Esophagus (tissue), 2 donors: Measurements from ENCODE around the gene TRAF6. TPM values are rescaled to one million over a fixed set of nuclear protein-coding genes. Genes with fewer than 3 reads are reported as not detected.
"Not testable (repeated sequence)": the region's sequence is repeated elsewhere in the genome, so short reads cannot be mapped to it uniquely, and the experiment has no call there.

ENCODE experiments used
- H3K27ac ChIP-seq, 2 donors: one replicate each; pipeline ENCODE4 v1.5.1; 2013; ENCODE audit warnings: low read depth in 2 of 2, mild to moderate bottlenecking in 2 of 2, inconsistent platforms in 1 of 2, low read length in 1 of 2, moderate library complexity in 1 of 2
- H3K27me3 ChIP-seq, 2 donors: one replicate each; pipeline ENCODE4 v1.6.1; 2013; ENCODE audit warnings: low read length in 2 of 2, control low read depth in 1 of 2, mild to moderate bottlenecking in 1 of 2; ENCODE audit not compliant: insufficient read depth in 2 of 2, control insufficient read depth in 1 of 2
- H3K36me3 ChIP-seq, 2 donors: one replicate each; pipeline ENCODE4 v1.6.1; 2013; ENCODE audit warnings: low read length in 1 of 2; ENCODE audit not compliant: control insufficient read depth in 2 of 2, insufficient read depth in 2 of 2
- H3K4me1 ChIP-seq, 2 donors: one replicate each; pipeline ENCODE4 v1.6.1; 2013; ENCODE audit warnings: low read length in 1 of 2; ENCODE audit not compliant: control insufficient read depth in 2 of 2, insufficient read depth in 2 of 2
- H3K4me3 ChIP-seq, 2 donors: one replicate each; pipeline ENCODE4 v1.5.1; 2013; ENCODE audit warnings: low read length in 2 of 2, mild to moderate bottlenecking in 2 of 2, low read depth in 1 of 2, moderate library complexity in 1 of 2
- H3K9me3 ChIP-seq, 2 donors: one replicate each; pipeline ENCODE4 v1.6.1; 2013; ENCODE audit warnings: mild to moderate bottlenecking in 2 of 2, low read depth in 1 of 2, low read length in 1 of 2, moderate library complexity in 1 of 2; ENCODE audit not compliant: control insufficient read depth in 2 of 2, insufficient read depth in 1 of 2
- WGBS, 2 donors: extraction: QIAGEN DNeasy Blood & Tissue Kit; methylation state at CpG; one replicate each; pipeline ENCODE4 v1.1.7; 2013; 5-methylcytosine and 5-hydroxymethylcytosine counted together
- polyA plus RNA-seq, 2 donors: library from polyadenylated mRNA; stranded (reverse); fragments of 200-250 nt; gene quantifications; one replicate each; pipeline ENCODE4 v1.2.3, GENCODE V29; 2013
- donor health status: healthy with polysubstance abuse.
- donor health status: Bipolar disorder and iron deficiency.

TRAF6 gene
- polyA plus RNA-seq, 2 donors = 1.9 to 3.7 TPM

DNA sequence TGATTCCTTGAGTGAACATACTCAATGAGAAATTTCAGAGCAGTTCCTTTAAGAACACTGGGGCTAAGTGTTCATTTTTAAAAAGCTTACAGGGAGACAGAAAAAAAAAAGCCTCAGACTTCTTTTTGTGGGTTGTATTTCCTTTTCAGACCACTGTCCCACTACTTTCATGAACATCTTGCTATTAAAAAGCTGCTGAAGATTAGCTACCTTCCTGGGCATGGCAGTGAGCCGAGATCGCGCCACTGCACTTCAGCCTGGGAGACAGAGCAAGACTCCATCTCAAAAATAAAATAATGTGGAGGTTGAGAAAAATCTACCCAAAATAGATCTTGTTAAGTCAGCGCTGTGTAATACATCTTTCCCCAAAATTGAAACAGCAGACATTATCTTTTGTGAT is 10.8 kb downstream of the TRAF6 start:
- H3K4me3 ChIP-seq = no peak overlapping the region
- no peaks in the 10 kb centered on the region for H3K4me1 ChIP-seq
- no peaks in the 10 kb centered on the region for H3K27me3 ChIP-seq
- peaks cover 0 to 6% of the 10 kb centered on the region in 2 donors for H3K36me3 ChIP-seq
- 87 to 92% methylated on average over 4 of the region's 4 CpGs for WGBS, 2 donors
- H3K27ac ChIP-seq = no peak overlapping the region
- H3K9me3 ChIP-seq = no peaks in the 10 kb centered on the region

DNA sequence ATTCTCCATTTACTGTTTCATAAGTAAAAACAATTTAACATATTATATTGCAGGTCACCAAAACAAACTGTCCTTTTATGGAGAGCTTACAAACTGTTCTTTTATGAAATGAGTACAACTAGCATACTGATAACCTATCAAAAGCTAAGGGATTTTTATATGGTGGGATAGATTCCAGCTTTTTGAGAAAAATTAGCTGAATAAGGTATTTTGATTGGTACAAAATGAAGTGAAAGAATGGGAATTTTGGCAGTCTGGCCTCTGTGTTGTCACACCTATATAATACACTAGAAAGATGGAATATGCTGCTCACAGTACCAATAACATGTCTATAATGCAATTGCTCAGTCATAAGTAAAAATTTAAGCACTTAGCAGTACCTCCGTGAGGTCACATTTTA is 11.4 kb downstream of the TRAF6 start:
- no peak overlapping the region for H3K27ac ChIP-seq
- H3K27me3 ChIP-seq = no peaks in the 10 kb centered on the region
- peaks cover 0 to 6% of the 10 kb centered on the region in 2 donors for H3K36me3 ChIP-seq
- WGBS, 2 donors = 90 to 91% methylated on average over 1 of the region's 1 CpG
- H3K4me1 ChIP-seq = no peaks in the 10 kb centered on the region
- H3K4me3 ChIP-seq = no peak overlapping the region
- H3K9me3 ChIP-seq = no peaks in the 10 kb centered on the region

DNA sequence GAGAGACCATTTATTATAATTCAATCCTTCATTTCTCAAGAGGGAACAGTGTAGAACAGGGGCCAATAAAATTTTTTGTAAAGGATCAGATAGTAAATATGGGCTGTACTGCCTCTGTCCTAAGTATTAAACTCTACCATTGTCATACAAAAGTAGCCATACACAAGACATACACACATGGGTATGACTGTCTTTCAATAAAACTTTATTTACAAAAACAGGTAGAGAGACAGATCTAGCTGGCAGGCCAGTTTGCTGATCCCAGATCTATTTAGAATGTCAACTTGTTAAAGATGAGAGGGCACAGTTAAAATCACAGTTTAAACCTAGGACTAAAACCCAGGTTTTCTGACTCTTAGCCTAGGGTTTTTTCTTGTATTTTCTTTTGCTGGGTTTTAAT is 16.7 kb downstream of the TRAF6 start:
- Histone ChIP-seq H3K36me3 (peaks cover 3 to 6% of the 10 kb centered on the region in 2 donors), H3K9me3 (no peaks in the 10 kb centered on the region)

DNA sequence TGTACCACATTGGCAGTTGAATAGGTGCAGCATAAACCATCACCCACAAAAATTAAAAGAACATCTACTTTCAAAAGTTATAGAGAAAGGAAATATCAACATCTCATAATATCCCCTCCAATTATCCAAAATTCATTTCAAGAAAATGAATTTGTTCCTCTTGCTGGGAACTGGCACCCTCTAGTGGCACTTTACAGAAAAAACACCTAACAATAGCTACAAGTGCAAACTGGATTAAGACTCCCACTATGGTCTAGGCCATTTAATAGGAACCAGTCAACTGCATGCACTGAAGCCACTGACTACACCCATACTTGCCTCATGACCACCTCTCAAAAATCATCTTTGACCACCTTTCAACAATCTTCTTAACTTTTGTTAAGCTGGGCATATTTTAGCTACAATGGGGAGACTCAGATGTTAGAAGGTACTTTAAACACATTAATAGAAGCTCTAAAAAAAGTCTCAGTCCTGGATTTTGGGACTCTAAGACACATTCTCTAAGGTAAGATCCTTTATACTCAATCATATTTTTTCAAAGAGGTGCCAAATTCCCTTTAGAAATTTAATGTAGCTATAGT is 17.3 kb downstream of the TRAF6 start:
- H3K4me1 ChIP-seq = no peaks in the 10 kb centered on the region
- no peak overlapping the region for H3K27ac ChIP-seq
- H3K36me3 ChIP-seq = peaks cover 5 to 6% of the 10 kb centered on the region in 2 donors
- H3K27me3 ChIP-seq = no peaks in the 10 kb centered on the region
- H3K9me3 ChIP-seq = no peaks in the 10 kb centered on the region
- H3K4me3 ChIP-seq = no peak overlapping the region

More for the DNA sequence above, 16.7 kb downstream of the TRAF6 start:
- Histone ChIP-seq H3K27ac (no peak overlapping the region), H3K4me3 (no peak overlapping the region), H3K4me1 (no peaks in the 10 kb centered on the region), H3K27me3 (no peaks in the 10 kb centered on the region)

DNA sequence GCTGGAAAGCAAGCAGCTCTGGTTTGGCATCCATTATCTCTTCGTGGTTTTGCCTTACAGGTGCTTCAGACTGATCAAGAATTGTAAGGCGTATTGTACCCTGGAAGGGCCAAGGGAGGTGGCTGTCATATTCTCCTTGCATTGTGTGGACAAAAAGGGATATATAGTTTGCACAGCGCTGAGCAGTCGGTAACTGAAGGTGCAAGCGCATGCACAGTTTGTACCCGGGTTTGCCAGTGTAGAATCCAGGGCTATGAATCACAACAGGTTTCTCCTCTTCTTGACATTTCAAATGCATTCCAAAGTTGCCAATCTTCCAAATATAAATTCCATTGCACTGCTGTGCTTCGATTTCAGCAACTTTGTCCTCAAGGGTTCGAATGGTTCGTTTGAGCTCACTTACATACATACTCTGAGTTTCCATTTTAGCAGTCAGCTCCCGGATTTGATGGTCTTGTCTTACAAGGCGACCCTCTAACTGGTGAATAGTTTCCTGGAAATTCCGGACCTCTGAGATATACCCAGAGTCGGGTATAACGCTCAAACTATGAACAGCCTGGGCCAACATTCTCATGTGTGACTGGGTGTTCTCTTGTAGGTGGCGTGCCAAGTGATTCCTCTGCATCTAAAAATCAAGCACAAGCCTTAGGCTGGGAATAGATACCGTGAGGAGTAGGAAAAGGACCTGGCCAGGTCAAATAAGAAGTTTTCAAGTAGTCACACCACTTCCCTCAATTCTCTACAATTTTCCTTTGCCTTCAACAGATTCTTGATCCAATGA is 19.9 kb downstream of the TRAF6 start:
- H3K4me1 ChIP-seq = no peaks in the 10 kb centered on the region
- 89% methylated on average over 16 of the region's 16 CpGs for WGBS, 2 donors
- H3K27ac ChIP-seq = no peak overlapping the region
- H3K27me3 ChIP-seq = no peaks in the 10 kb centered on the region
- no peak overlapping the region for H3K4me3 ChIP-seq
- H3K36me3 ChIP-seq = peaks cover 7 to 12% of the 10 kb centered on the region in 2 donors
- no peaks in the 10 kb centered on the region for H3K9me3 ChIP-seq

DNA sequence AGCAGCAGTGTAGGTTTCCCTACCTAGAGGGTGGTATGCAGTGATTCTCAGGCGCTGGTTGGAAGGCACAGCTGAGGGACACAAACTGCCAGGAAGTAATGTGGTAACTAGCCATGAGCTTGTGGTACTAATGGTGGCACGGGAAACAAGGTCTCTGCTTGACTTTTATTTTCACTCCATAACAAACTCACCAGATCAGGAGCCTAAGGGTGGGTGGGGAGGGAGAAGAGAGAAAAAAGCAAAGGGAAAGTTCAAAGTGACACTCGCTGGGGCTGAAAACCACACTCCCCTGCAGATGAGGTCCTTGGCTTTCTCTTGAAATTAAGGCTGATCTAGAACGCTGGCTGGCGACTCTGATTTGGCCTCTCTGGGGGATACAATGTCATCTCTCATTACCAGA is 22.0 kb downstream of the TRAF6 start:
- peaks cover 7 to 14% of the 10 kb centered on the region in 2 donors for H3K36me3 ChIP-seq

DNA sequence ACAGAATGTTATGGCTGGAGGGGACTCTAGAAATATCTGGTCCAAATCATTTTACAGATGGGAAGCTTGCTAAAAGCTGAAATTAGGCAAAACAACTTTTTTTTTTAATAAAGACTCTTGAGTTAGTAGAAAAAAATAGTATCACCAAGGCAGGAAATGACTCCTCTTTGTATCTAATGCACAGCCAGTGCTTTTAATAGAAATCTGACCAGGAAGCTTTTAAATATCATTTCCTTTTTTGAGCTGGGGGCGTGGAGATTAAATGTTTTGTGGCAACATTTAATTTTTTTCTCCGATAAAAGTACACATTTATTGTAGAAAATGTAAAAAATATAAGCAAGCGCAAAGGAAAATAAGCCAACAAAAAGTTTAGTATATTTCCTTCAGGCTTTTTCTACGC is 22.5 kb downstream of the TRAF6 start:
- H3K4me3 ChIP-seq = no peak overlapping the region
- no peak overlapping the region for H3K27ac ChIP-seq
- WGBS, 2 donors = 82 to 83% methylated on average over 4 of the region's 4 CpGs
- H3K9me3 ChIP-seq = no peaks in the 10 kb centered on the region
- peaks cover 7 to 14% of the 10 kb centered on the region in 2 donors for H3K36me3 ChIP-seq
- H3K4me1 ChIP-seq = no peaks in the 10 kb centered on the region
- no peaks in the 10 kb centered on the region for H3K27me3 ChIP-seq

More for the DNA sequence above, 22.0 kb downstream of the TRAF6 start:
- no peaks in the 10 kb centered on the region for H3K27me3 ChIP-seq
- H3K4me1 ChIP-seq = no peaks in the 10 kb centered on the region
- 67 to 75% methylated on average over 5 of the region's 5 CpGs for WGBS, 2 donors
- no peaks in the 10 kb centered on the region for H3K9me3 ChIP-seq
- no peak overlapping the region for H3K27ac ChIP-seq
- H3K4me3 ChIP-seq = no peak overlapping the region

DNA sequence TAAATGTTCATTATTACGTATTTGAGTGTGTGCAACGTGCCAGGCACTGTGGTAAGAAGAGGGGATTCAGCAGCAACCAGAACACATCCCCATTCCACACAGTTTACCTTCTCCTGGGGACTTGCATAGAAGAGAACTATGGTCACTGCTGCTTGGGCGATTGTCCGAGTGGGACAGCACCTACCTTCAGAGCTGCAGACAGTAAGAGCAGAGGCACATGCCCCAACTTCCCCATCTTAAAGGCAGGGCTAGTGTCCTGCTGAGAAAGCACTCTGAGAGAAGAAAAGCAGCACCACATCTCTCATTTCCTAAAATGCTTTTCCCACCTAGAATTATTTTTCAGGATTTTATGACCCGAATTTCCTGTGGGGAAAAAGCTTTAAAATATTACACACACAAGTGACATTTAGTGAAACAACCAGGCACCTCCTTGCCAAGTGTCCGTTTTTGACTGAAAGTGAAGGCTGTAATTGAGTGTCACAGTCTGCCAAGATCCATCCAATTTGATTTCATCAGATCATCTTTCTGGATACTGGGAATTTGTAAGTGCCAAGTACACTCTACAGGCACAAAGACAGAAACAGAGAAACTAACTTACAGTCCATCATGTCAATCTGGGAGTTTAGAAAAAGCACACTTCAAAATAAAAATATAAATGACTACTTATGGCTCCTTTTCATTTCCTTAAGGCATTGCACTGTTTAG is 24.6 kb downstream of the TRAF6 start:
- Histone ChIP-seq H3K36me3 (peaks cover 7 to 11% of the 10 kb centered on the region in 2 donors), H3K27me3 (no peaks in the 10 kb centered on the region), H3K4me3 (no peak overlapping the region), H3K4me1 (no peaks in the 10 kb centered on the region), H3K27ac (no peak overlapping the region), H3K9me3 (no peaks in the 10 kb centered on the region)
- 78 to 83% methylated on average over 6 of the region's 6 CpGs for WGBS, 2 donors

DNA sequence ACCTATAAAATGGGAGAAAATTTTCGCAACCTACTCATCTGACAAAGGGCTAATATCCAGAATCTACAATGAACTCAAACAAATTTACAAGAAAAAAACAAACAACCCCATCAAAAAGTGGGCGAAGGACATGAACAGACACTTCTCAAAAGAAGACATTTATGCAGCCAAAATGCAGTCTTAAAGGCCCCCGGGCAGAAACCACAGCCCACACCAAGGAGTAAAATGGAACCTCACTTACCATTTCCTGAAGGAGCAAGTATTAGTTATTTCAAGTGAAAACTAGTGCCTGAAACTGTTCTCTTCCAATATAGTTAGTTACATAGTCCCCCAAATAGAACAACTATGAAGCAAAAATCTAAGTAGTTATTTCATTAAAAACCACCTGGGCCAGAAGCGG is 27.0 kb downstream of the TRAF6 start:
- not testable (repeated sequence) for H3K27ac ChIP-seq, H3K36me3 ChIP-seq, H3K27me3 ChIP-seq, H3K4me3 ChIP-seq, H3K9me3 ChIP-seq, H3K4me1 ChIP-seq
- WGBS, 2 donors = 83 to 92% methylated on average over 3 of the region's 4 CpGs
